Kidney epithelial cell (primary cell): ENCODE data around the gene MLLT3. TPM values are rescaled to one million over a fixed set of nuclear protein-coding genes. Genes with fewer than 3 reads are reported as not detected.

Experiments used
- DNase-seq: peaks from one replicate; pipeline ENCODE4 v3.0.0-alpha.2; 2010; ENCODE audit warnings: low read depth
- H3K27me3 ChIP-seq: 2 replicates; pipeline ENCODE4 v1.6.0; 2011; ENCODE audit warnings: low read length; ENCODE audit not compliant: control insufficient read depth, insufficient read depth
- H3K36me3 ChIP-seq: 2 replicates; pipeline ENCODE4 v1.5.1; 2011; ENCODE audit warnings: low read length; ENCODE audit not compliant: control insufficient read depth, insufficient read depth
- H3K4me3 ChIP-seq: 2 replicates; pipeline ENCODE4 v1.5.1; 2011; ENCODE audit warnings: low read depth, mild to moderate bottlenecking, control low read depth, low read length
- CTCF ChIP-seq: IDR thresholded peaks from 2 replicates; pipeline ENCODE4 v1.5.1; 2011; ENCODE audit warnings: mild to moderate bottlenecking, moderate library complexity, low read length, control low read depth, inconsistent platforms; ENCODE audit not compliant: insufficient read depth, poor library complexity, severe bottlenecking
- total RNA-seq: library from RNA; depleted of rRNA; stranded (reverse); fragments of >200 nt; gene quantifications from 2 replicates; pipeline ENCODE4 v1.2.3, GENCODE V29; 2015

The MLLT3 gene
- total RNA-seq, 1 donor from 2014 or later, result 16.2 TPM

DNA sequence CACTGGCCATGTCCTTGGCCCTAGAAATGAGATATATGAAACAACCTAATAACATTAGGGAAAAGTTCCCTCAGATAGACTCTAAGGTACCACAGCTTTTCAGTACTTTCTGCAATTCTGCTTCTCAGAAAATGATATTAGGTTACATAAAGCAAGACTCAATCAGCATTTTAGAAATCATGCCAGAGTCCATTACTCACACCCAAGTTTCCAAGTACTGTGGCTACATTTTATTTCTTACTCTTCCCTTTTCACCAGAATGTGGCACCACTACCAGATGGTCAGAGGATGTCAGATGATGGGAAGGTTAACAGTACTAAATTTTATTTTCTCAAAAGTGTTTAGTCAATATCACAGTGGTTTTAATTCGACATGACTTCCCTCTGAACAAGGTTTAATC, 217.2 kb downstream of the MLLT3 start:
- DNase-seq, result no peak
- no peak overlapping the region for H3K4me3 ChIP-seq
- TF ChIP-seq CTCF, result no peak
- H3K36me3 ChIP-seq, result no peaks in the 10 kb centered on the region
- H3K27me3 ChIP-seq, result no peaks in the 10 kb centered on the region

DNA sequence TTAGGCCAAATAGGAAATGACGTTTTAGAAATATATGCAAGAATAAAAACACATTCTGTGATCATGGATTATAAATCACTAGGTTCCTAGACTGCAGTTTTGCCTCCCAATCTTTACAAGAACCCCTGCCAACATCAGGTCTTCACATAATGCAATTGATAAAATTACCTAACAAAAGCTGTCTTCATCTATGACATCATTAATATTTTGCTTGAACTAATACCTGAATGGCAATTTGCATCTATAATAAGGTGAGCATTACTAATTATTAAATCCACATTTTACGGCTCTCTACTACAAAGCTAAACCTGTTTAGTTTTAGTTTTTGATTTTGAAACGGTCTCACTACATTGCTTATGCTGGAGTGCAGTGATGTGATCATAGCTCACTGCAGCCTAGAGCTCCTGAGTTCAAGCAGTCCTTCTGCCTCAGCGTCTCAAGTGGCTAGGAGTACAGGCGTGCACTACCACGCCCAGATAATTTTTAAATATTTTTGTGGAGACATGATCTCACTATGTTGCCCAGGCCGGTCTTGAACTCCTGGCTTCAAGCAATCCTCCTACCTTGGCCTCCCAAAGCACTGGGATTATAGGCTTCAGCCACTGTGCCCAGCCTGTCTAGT, 218.0 kb downstream of the MLLT3 start:
- Histone ChIP-seq H3K4me3 (no peak overlapping the region), H3K27me3 (no peaks in the 10 kb centered on the region), H3K36me3 (no peaks in the 10 kb centered on the region)
- no peak for DNase-seq
- TF ChIP-seq CTCF, result no peak

GRCh38 chr9:20403346-20403745, 219.0 kb downstream of the MLLT3 start:
- DNase-seq, result no peak
- H3K36me3 ChIP-seq, result no peaks in the 10 kb centered on the region
- no peak for TF ChIP-seq CTCF

DNA sequence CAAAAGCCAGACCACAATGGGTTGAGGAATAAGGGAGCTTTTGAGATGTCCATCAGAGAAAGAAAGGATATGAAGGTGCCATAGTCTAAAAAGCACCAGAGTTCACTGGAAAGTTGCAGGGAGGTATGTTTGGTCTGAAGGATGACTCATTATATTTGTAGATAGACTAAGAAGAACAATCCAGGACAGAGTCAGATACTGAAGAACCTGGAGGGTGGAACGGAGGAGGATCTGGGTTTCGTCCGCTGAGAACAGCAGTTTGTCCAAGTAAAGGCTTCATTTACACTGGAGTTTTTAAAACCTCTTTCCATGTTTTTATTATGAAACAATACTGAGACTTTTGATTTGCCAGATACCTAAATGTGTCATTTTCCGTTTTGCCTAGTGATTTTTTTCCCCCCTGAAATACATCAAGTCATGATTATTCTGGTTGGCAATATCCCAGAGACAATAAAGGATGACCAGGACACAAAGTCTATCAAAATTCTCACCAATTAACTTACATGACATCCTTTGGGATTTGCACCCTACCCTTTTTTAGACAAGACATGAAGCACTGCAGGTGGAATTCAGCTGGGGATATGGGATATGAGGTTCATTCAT, 219.9 kb downstream of the MLLT3 start:
- no peak for DNase-seq
- TF ChIP-seq CTCF, result no peak
- Histone ChIP-seq H3K4me3 (no peak overlapping the region), H3K27me3 (no peaks in the 10 kb centered on the region), H3K36me3 (no peaks in the 10 kb centered on the region)

More at GRCh38 chr9:20403346-20403745, 219.0 kb downstream of the MLLT3 start:
- no peaks in the 10 kb centered on the region for H3K27me3 ChIP-seq
- no peak overlapping the region for H3K4me3 ChIP-seq

DNA sequence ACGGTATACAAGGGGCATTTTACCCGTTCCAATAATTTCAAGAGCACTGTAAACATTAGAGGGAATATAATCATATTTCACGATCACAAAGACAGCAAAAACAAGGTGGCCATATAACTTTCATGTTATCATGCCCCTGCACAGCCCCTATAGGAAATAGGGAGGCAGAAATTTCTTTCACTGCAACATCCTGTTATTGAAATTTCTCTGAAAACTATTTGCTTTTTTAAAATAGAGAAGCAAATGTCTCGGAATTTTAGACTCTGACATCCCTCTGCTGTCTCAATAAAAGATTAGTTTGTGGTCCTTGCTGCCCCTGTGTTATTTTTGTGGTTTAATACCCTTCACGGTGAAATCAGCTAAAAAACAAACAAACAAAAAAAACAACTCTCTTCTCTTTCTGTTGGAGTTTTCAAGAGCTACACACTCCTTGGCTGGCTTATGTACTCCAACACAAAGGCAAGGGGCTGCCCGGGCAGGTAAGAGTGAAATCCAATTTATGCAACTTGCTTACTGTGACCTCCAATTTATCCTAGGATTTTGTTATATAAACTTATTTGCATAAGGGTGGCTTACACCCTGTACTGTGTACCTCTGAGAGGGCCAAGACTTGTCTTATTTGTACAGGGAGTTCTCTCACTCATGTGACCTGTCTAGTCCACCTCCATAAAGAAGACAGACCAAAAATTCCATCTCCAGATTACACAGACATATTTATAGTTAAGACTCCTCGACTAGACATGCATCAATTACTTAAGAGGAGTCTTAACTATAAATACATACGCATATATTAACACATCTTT, 223.6 kb downstream of the MLLT3 start:
- DNase-seq, result no peak
- Histone ChIP-seq H3K4me3 (no peak overlapping the region), H3K36me3 (no peaks in the 10 kb centered on the region), H3K27me3 (no peaks in the 10 kb centered on the region)
- no peak for TF ChIP-seq CTCF
